Natural killer cell treated with Interleukin-12 subunit alpha and Interleukin-12 subunit beta and Interleukin-15 and Interleukin-18, amount 100 ng/mL, for 72 hours (primary cell): ENCODE results near the gene SOS2. TPM values are rescaled to one million over a fixed set of nuclear protein-coding genes. Genes with fewer than 3 reads are reported as not detected.

Experiments used
- total RNA-seq, 2 donors: library from RNA; stranded (reverse); gene quantifications; one replicate each; pipeline ENCODE4 v1.2.3, GENCODE V29; 2022

Gene SOS2
- total RNA-seq, 2 donors from 2014 or later, result 38.6 to 52.1 TPM

Other genes starting within 250 kb of the SOS2 start
- 10 to 100 TPM; 14.0 to 24.6 TPM for gene VCPKMT, start 115.0 kb downstream of the SOS2 start, total RNA-seq
- 10 to 100 TPM; 14.2 to 15.4 TPM for gene L2HGDH, start 80.7 kb upstream of the SOS2 start, total RNA-seq
- gene DMAC2L, start 80.7 kb upstream of the SOS2 start, total RNA-seq, result 10 to 100 TPM; 14.9 to 16.6 TPM
- gene CDKL1, start 165.3 kb upstream of the SOS2 start, total RNA-seq, result 1 to 10 TPM; 2.3 to 7.3 TPM